Stimulated activated CD4-positive, alpha-beta T cell treated with anti-CD3 and anti-CD28 coated beads, Interleukin-4, amount 100 ng/mL, for 4 hours (primary cell): ENCODE measurements around the gene HACD4.

Experiments used
- DNase-seq, 2 experiments: peaks; one replicate each; pipeline ENCODE4 v3.0.0-alpha.2; 2020

HACD4 gene

GRCh38 chr9:21031091-21031807 is at the start of gene HACD4:
HACD4 (minus strand) TSS chr9:21031640; CDS start chr9:21031590, 50 bp downstream.
- peak; percentile 57 for DNase-seq

- DNase-seq = no peak
Measured at GRCh38 chr9:21080793-21081192, 49.4 kb upstream of the HACD4 start.

- no peak for DNase-seq
Measured at GRCh38 chr9:21078702-21079101, 47.3 kb upstream of the HACD4 start.

- no peak for DNase-seq
Measured at GRCh38 chr9:21077781-21078180, 46.3 kb upstream of the HACD4 start, which contains the start of gene IFNB1. IFNB1 (minus strand) TSS chr9:21077942; CDS start chr9:21077869, 73 bp downstream.

- no peak for DNase-seq
Measured at GRCh38 chr9:21075484-21075883, 44.0 kb upstream of the HACD4 start.

- DNase-seq = no peak
Measured at GRCh38 chr9:21070906-21071305, 39.5 kb upstream of the HACD4 start.

GRCh38 chr9:21070171-21070571 is 38.7 kb upstream of the HACD4 start:
- DNase-seq = no peak

GRCh38 chr9:21060919-21061561 is 29.6 kb upstream of the HACD4 start:
- DNase-seq = no peak

- DNase-seq = no peak
Measured at GRCh38 chr9:21056931-21057330, 25.5 kb upstream of the HACD4 start.

- DNase-seq = no peak
Measured at GRCh38 chr9:21053851-21054250, 22.4 kb upstream of the HACD4 start.

- DNase-seq = no peak
Measured at GRCh38 chr9:21047281-21047691, 15.8 kb upstream of the HACD4 start.

GRCh38 chr9:21043841-21044240 is 12.4 kb upstream of the HACD4 start:
- DNase-seq = no peak

GRCh38 chr9:21042466-21042865 is 11.0 kb upstream of the HACD4 start:
- no peak for DNase-seq

GRCh38 chr9:21039302-21039701 is 7.9 kb upstream of the HACD4 start:
- no peak for DNase-seq

GRCh38 chr9:21037278-21037677 is 5.8 kb upstream of the HACD4 start:
- no peak for DNase-seq

GRCh38 chr9:21031808-21032183 is 356 bp upstream of the HACD4 start:
- DNase-seq = no peak

- no peak for DNase-seq
Measured at GRCh38 chr9:21030389-21031035, 928 bp downstream of the HACD4 start.

- DNase-seq = no peak
Measured at GRCh38 chr9:21029661-21030060, 1.8 kb downstream of the HACD4 start.

- no peak for DNase-seq
Measured at GRCh38 chr9:21028466-21028865, 3.0 kb downstream of the HACD4 start.

- DNase-seq = no peak
Measured at GRCh38 chr9:21027295-21027694, 4.1 kb downstream of the HACD4 start.

GRCh38 chr9:21023861-21024260 is 7.6 kb downstream of the HACD4 start:
- no peak for DNase-seq

- no peak for DNase-seq
Measured at GRCh38 chr9:21018177-21018576, 13.3 kb downstream of the HACD4 start.

GRCh38 chr9:21016701-21017491 is 14.5 kb downstream of the HACD4 start:
- DNase-seq = no peak
